NCI-H2196 treated with DMSO at 0.1 percent for 48 hours (cell line): ENCODE results near the gene KLHL2.
"Not testable (repeated sequence)": the region's sequence is repeated elsewhere in the genome, so short reads cannot be mapped to it uniquely, and the experiment has no call there.

Source experiments
- DNase-seq: peaks from one replicate; lab custom pipeline; 2025; ENCODE audit not compliant: unreplicated experiment; lab: John Stamatoyannopoulos, UW

KLHL2 gene

GRCh38 chr4:165229490-165230200 is 22.3 kb downstream of the KLHL2 start:
- not testable (repeated sequence) for DNase-seq

DNA sequence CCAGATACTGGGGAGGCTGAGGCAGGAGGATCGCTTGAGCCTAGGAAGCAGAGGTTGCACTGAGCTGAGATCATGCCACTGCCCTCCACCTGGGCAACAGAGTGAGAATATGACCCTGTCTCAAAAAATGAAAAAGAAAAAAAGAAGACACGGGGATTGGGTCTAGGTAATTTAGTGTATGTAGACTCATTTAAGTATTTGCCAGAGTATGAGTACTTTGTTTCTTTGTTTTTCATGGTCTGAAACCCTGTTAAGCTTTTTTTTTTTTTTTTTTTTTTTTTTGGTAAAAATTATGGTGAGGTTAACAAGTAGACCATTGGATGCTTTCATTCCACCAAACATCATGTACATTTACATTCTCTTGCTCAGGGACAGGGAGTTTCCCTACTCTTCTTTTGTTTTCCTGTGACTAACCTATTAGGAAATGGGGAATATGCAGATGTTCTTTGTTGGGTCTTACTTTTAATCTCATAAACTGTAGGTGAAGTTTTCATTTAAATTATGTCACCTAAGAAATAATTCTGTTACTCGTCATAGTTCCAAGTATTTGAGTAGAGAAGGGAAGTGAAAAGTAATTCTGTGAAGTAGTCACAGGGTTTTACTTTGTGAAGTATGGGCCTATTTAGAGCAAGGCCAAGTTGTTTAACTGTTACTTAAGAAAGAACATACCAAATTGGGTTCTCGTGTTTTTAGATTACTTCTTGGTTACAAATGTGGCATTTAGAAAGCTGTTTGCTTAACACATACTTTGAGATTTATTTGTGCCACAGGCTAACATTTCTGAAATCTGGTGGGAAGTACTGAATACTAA is 25.5 kb downstream of the KLHL2 start:
- not testable (repeated sequence) for DNase-seq

- no peak for DNase-seq
These were observed 27.4 kb downstream of the KLHL2 start for GRCh38 chr4:165234766-165235165.

DNA sequence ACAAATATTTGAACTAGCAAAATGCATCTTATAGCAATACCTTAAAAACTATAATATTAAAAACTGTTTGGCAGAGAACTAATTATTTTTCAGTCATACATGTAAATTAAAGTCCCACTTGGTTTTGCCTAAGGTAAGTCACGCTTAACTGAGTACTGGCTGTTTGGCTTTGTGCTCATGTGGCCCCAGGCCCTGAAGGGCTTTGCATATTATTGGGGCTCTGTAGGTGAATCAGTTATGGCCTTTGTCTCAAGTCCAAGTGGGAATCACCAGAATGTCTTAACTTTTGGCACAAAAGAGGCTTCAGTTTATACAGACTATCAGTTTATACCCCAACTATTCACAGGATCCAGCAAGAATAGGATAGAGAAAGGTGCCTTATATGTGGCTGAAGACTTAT is 29.5 kb downstream of the KLHL2 start:
- not testable (repeated sequence) for DNase-seq

- DNase-seq: not testable (repeated sequence)
These were observed 30.8 kb downstream of the KLHL2 start for GRCh38 chr4:165238041-165238640.

GRCh38 chr4:165240761-165241160 is 33.4 kb downstream of the KLHL2 start:
- not testable (repeated sequence) for DNase-seq

GRCh38 chr4:165244148-165244547 is 36.8 kb downstream of the KLHL2 start:
- not testable (repeated sequence) for DNase-seq

DNA sequence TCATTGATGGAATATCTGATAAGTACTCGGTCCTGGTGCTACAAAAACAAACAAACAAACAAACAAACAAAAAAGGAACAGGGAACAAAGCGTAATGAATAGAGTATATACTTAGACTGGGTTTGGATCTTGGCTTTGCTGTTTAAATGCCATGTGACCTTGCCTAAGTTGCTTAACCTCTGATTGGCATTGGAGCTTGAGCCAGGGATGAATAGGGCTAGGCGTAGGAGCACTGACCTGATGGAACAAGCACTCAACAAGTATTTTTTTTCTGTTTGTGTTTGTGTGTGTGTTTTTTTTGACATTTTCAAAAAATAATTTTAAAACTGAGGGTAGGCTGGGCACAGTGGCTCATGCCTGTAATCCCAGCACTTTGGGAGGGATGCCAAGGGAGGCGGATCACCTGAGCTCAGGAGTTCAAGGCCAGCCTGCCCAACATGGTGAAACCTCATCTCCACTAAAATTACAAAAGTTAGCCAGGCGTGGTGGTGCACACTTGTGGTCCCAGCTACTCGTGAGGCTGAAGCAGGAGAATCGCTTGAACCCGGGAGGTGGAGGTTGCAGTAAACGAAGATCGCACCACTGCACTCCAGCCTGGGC is 37.3 kb downstream of the KLHL2 start:
- DNase-seq: not testable (repeated sequence)

- no peak for DNase-seq
These were observed 40.7 kb downstream of the KLHL2 start for GRCh38 chr4:165248102-165248501.

DNA sequence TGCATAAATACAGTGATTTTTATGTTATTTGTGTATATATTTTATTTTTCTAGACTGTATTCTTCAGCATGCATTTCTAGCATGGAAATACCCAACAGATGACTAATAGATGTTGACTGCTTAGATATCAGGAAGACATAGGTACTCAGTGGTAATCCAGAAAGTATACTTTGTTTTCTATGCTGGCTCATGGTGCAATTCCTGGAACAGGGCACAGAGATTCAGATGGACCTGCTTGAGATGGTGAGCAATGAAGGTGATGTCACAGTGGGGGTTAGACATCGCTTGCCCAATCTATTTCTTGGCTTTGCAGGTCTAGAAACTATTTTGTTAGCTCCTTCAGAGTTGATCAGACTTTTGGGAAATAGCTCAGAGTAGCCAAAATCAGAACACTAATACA is 41.5 kb downstream of the KLHL2 start:
- DNase-seq: not testable (repeated sequence)

DNA sequence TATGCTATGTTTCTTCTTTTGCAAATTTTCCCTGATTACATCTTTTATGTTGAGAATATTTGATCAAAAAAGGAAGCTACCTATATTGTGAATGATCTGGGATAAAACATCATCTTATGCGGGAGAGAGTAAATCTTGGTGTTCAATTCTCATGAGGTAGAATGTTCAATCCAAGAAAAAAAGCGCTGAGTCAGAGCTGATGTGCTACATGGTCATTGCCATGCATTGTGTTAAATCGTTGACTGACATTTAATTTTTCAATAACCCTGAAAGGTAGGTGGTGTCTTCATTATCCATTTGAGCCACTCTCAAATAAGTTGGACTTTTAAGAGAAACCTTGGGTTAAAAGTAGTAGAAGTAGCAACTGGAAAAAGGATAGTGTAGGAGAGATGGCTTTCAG is 47.4 kb downstream of the KLHL2 start:
- DNase-seq: not testable (repeated sequence)

DNA sequence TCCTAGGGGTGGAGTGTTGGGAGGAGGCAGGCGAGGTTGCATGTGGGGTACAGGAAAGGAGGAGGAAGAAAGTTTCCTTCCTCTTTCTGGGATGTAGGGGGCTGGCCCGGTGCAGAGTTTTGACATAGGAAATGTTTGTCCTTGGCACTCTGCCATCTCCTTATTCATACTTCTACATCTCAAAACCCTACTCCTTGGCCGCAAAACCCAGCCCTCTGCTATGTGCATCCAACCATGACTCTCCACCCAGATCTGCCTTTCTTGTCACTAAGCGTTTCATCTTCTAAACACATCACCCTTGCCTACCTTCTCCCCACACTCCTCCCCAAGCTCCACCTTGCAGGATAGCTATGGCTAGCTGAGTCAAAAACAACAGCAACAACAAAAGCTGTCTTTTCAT is 48.1 kb downstream of the KLHL2 start:
- DNase-seq: not testable (repeated sequence)

DNA sequence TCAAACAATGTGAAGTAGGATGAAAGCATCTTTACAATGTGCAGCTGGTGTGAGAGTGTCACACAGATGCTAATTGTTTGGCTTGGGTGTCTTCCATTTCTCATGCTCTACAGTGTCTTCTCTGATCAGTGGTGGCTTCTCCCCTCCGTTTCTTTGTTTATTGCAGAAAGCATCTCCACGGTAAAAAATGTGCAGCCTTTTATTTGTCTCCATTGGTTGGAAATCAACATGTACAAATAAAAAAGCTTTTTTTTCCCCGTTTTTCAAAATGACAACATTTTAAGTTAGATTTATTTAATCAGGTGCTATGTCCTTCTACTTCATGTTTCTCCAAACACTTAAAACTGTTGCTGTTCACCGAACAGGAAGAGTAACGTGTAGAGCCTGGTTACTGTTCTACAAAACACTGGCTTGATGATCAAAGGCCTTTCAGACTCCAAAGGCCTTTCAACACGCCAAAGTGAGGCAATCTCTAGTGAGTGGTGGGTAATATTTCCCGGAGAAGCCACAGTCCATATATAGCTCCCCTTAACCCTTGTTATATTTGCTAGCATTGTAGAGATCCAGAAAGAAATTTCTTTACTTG is 48.8 kb downstream of the KLHL2 start:
- DNase-seq: not testable (repeated sequence)

- DNase-seq: not testable (repeated sequence)
These were observed 52.4 kb downstream of the KLHL2 start for GRCh38 chr4:165259776-165260175.

- not testable (repeated sequence) for DNase-seq
These were observed 54.9 kb downstream of the KLHL2 start for GRCh38 chr4:165262306-165262705.

DNA sequence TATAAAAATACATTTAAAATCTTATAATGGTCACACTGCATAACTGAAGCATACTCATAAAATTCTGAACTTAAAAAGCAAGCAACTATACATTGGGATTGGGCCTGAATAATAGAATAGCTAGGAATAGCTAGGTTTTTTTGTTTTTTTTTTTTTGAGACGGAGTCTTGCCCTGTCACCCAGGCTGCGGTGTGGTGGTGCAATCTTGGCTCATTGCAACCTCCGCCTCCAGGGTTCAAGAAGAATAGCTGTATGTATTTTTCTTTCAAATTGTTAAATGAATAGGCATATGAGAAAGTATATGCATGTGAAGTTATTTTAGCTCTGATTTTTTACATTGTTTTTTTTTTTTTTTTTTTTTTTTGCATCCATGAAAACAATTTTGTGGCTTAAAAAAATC is 56.1 kb downstream of the KLHL2 start:
- not testable (repeated sequence) for DNase-seq

DNA sequence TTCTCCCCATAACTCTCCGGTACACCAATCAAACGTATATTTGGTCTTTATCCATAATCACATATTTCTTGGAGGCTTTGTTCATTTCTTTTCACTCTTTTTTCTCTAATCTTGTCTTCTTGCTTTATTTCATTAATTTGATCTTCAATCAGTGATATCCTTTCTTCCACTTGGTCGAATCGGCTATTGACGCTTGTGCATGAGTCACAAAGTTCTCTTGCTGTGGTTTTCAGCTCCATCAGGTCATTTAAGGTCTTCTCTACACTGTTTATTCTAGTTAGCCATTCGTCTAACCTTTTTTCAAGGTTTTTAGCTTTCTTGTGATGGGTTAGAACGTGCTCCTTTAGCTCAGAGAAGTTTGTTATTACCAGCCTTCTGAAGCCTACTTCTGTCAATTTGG is 62.6 kb downstream of the KLHL2 start:
- DNase-seq: not testable (repeated sequence)

GRCh38 chr4:165273443-165273842 is 66.1 kb downstream of the KLHL2 start:
- not testable (repeated sequence) for DNase-seq

DNA sequence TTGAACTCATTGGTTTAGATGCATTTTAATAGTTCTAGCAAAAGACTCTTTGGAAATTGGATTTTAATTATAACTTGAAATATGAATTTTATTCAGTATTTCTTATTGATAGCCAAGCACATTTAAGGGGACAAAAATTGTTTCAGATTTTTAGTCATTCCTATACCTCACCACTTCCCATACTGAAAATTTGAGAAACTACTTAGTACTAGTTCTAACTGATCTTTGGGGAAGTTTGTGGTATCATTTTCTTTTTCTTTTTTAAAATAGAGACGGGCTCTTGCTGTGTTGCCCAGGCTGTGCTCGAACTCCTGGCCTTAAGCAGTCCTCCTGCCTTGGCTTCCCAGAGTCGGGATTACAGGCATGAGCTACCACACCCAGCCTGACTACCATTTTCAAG is 68.0 kb downstream of the KLHL2 start:
- DNase-seq: not testable (repeated sequence)

- DNase-seq: not testable (repeated sequence)
These were observed 72.2 kb downstream of the KLHL2 start for GRCh38 chr4:165279531-165279930.

- not testable (repeated sequence) for DNase-seq
These were observed 77.3 kb downstream of the KLHL2 start for GRCh38 chr4:165284697-165285096.
